Activated effector memory CD4-positive, alpha-beta T cell treated with Interleukin-2 at 50 U/mL for 16 hours (primary cell): Measurements from ENCODE around the gene GRIFIN.
"Not testable (repeated sequence)": the region's sequence is repeated elsewhere in the genome, so short reads cannot be mapped to it uniquely, and the experiment has no call there.

Source experiments
- DNase-seq: peaks from one replicate; pipeline ENCODE4 v3.0.0-alpha.2; 2020

Gene GRIFIN

DNA sequence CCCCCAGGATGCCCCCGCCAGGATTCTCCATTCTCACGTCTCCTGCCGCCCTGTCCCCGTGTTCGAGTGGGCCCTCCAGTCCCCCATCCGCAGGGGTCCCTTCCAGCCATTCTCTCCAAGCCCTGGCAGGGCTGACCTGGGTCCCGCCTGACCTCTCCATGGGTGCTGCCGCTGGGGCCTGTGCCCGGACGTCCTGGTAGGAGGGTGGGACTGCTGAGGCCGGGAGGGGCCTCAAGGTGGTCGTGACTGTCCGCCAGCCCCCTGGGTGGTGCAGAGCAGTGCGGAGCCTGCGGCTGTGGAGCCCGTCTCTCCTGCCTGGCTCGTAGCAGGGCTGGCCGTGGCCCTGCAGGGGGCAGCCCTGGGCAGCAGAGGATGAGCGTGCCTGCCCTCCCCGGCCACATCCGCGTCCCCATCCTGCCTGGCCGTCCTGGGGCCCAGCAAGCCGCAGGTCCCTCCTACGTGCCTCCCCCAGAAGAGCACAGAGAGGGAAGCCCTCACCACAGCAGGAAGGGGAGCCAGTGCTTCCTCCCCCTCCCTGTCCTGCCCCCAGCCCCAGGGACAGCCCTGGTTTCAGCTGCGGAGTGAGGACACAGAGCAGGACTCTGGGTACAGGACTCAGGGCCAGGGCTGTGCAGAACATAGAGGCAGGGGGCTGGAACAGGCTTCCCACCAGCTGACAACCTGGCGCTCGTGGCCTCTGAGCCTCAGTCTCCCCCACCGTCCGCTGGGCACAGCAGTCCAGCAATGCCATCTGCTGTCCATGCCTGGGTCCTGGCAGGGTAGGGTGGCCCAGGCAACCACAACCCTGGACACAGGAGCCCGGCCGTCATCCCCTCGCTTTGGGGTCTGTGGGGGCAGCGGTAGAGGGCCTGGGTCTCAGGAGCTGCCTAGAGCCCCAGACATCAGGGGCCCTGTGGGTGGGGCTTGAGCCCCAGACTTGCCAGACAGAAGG, 1.5 kb upstream of the GRIFIN start:
- peak; percentile 56 for DNase-seq

GRCh38 chr7:2476776-2477446, 713 bp upstream of the GRIFIN start:
- no peak for DNase-seq

DNA sequence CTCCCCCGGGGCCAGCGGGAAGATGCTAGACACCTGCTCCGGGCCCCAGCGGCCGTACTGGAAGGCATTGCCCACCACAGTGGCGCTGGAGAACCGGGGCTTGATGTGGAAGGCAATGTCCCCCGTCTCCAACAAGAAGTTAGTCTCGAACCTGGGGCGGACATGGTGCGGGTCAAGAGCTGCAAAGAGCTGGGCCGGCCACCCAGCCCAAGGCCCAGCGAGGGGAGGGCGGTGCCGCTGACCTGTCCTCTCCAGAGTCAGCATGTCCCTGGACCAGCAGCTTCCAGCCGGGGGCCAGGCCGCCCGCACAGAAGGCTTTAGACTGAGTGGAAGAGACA, 551 bp downstream of the GRIFIN start:
- no peak for DNase-seq

DNA sequence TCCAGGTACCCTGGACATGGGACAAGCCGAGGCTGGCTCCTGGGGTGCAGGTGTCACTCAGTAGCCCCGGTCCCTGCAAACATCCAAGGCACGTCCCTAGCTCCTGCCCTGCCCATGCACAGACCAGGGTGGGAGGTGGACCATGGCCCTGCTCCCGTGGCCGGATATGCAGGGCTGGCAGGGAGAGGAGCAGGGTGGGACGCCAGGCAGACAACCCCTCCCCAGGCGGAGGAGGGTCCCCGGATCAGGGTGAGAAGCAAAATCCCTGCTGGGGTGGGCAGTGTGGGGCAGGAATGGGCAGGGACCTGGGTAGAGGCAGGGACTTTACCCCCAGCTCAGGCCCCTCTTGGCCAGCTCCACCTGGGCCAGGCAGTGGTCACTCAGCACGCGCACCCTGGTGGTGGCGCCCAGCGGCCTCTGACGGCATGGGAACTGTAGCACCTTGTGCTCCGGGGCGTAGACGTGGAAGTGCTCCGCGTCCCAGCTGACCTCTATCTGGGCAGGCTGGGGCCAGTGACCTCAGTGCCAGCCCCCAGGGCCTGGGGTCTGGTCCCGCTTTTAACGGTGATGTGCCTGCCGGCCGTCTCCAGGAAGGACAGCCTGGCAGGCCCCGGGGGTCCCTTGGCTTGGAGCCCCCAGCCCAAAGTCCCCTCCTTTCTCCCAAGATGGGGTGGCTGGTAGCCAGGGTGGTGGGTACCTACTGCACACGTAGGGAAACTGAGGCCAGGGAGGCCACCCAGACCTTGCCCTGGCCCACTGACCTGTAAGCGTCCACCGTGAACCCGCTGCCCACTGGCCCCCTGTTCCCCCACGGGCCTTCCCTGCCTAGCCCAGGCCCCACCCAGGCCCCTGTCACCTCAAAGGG, 1.2 kb downstream of the GRIFIN start:
- no peak for DNase-seq

GRCh38 chr7:2474224-2474623, 2.0 kb downstream of the GRIFIN start:
- no peak for DNase-seq

- DNase-seq: no peak
These were observed 2.6 kb downstream of the GRIFIN start for GRCh38 chr7:2473496-2474180.

DNA sequence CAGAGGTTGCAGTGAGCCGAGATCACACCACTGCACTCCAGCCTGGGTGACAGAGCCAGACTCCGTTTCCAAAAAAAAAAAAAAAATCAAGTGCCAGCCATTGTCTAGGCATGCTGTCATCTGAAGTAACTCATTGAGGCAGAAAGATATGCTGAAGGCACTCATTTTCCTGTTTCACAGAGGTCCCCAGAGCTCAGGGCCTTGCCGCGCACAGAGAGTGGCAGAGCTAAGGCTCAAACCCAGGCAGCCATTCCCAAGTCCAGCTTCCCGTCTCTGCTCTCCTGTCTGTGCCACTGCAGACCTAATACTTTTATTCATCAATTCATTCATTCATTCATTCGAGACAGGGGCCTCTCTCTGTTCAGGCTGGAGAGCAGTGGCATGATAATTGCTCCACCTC, 3.5 kb downstream of the GRIFIN start:
- DNase-seq: no peak

GRCh38 chr7:2471396-2471795, 4.8 kb downstream of the GRIFIN start:
- DNase-seq: no peak

GRCh38 chr7:2471022-2471329, 5.2 kb downstream of the GRIFIN start:
- no peak for DNase-seq

GRCh38 chr7:2470204-2471021, 5.8 kb downstream of the GRIFIN start:
- DNase-seq: no peak

DNA sequence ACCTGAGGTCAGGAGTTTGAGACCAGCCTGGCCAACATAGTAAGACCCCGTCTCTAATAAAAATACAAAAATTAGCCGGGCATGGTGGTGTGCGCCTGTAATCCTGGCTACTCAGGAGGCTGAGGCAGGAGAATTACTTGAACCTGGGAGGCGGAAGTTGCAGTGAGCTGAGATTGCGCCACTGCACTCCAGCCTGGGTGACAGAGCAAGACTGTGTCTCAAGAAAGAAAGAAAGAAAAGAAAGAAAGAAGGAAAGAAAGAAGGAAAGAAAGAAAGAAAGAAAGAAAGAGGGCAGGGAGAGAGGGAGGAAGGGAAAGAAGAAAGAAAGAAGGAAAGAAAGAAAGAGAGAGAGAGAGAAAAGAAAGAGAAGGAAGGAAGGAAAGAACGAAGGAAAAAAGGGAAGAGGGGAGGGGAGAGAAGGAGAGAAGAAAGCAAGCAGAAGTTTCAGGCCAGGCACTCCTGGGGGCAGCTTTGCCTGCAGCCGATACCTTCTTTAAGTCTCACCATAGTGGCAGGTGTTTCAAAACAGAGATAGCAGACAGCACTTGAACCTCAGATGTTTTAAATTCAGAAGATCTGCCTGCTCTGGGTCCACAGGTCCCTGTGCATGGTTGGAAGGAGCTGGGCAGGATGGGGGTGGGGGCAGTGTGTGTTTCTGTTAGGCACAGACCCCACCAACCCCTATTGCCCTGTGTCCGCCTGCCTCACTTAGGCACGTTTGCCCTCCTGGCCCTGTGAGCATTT, 6.6 kb downstream of the GRIFIN start:
- DNase-seq: not testable (repeated sequence)

GRCh38 chr7:2468227-2468626, 8.0 kb downstream of the GRIFIN start:
- no peak for DNase-seq

- DNase-seq: no peak
These were observed 9.5 kb downstream of the GRIFIN start for GRCh38 chr7:2466675-2467074.

- no peak for DNase-seq
These were observed 10.3 kb downstream of the GRIFIN start for GRCh38 chr7:2465928-2466327.

DNA sequence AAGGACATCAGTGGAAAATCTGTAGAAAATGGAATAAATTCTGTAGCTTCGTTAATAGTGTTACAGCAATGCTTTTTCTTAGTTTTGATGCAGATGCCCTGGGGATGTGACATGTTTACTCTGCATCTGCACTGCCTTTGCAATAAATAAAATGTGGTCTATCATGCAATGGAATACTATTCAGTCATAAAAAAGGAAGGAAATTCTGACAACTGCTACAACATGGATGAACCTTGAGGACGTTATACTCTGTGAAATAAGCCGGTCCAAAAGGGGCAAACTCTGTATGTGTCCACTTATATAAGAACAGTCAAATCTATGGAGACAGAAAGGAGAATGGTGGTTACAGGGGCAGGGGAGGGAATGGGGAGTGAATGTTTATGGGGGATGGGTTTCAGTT, 13.5 kb downstream of the GRIFIN start:
- no peak for DNase-seq

GRCh38 chr7:2461268-2462026, 14.8 kb downstream of the GRIFIN start:
- DNase-seq: no peak

DNA sequence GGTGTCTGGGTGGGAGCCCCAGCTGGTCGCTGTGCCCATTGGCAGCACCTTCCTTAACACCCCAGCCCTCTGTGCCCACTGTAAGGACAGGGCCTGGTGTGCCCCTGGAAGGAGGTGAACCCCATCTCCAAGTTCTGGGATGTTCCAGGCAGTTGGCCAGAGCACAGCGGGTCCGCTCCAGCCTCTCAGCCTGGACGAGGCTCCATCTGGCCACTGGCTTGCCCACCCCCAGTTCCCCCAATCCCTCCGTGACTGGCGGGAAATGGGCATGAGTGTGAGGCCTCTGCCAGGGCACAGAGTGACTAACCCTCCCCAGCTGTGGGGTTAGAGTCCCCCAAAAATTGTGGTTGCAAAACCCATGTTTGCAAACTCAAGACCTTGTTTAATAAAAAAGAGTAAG, 15.6 kb downstream of the GRIFIN start:
- DNase-seq: no peak

GRCh38 chr7:2460188-2460587, 16.0 kb downstream of the GRIFIN start:
- DNase-seq: no peak

GRCh38 chr7:2459674-2460073, 16.5 kb downstream of the GRIFIN start:
- no peak for DNase-seq

- DNase-seq: not testable (repeated sequence)
These were observed 22.3 kb downstream of the GRIFIN start for GRCh38 chr7:2453849-2454248.
